ENCODE results near the gene SYT14.
"Not testable (repeated sequence)": the region's sequence is repeated elsewhere in the genome, so short reads cannot be mapped to it uniquely, and the experiment has no call there.

The SYT14 gene

GRCh38 chr1:209895709-209896108, 42.3 kb upstream of the SYT14 start:
- Histone ChIP-seq H3K4me1 (ENCODE audit: control insufficient read depth, low read depth, low read length) (no peaks in the 10 kb centered on the region), H4K5ac (ENCODE audit: low read length) (no peak overlapping the region), H3K56ac (ENCODE audit: low read length) (no peak overlapping the region), H3K79me2 (ENCODE audit: control insufficient read depth, insufficient read depth, low read length) (no peaks in the 10 kb centered on the region), H3K9ac (ENCODE audit: low read length) (no peak overlapping the region), H3K4ac (ENCODE audit: low read depth, low read length) (no peak overlapping the region), H3K36me3 (ENCODE audit: control insufficient read depth, insufficient read depth, low read length) (no peaks in the 10 kb centered on the region), H2AK5ac (ENCODE audit: low read length) (no peak overlapping the region), H3K27ac (ENCODE audit: low read depth, low read length) (no peak overlapping the region), H3K18ac (ENCODE audit: low read length) (no peak overlapping the region), H2BK5ac (ENCODE audit: low read length) (no peak overlapping the region), H3K23ac (ENCODE audit: low read length) (no peak overlapping the region), H4K8ac (ENCODE audit: low read depth, low read length) (no peak overlapping the region), H2BK15ac (replicated peaks; ENCODE audit: low read depth) (no peak overlapping the region), H3K4me3 (ENCODE audit: low read length) (no peak overlapping the region), H3K79me1 (ENCODE audit: low read length) (no peaks in the 10 kb centered on the region), H3K4me2 (ENCODE audit: low read length) (no peak overlapping the region), H3K27me3 (ENCODE audit: insufficient read depth, low read length, poor library complexity) (no peaks in the 10 kb centered on the region), H2BK120ac (ENCODE audit: low read depth, low read length) (no peak overlapping the region)
- DNase-seq, result peak; percentile 65
- WGBS (ENCODE audit: extremely low coverage, insufficient coverage, low lambda C conversion rate), result no CpG with 5 or more reads among the region's 4 CpGs

- Histone ChIP-seq H2BK120ac (ENCODE audit: low read depth, low read length) (no peak overlapping the region), H3K79me1 (ENCODE audit: low read length) (no peaks in the 10 kb centered on the region), H4K5ac (ENCODE audit: low read length) (no peak overlapping the region), H2BK15ac (replicated peaks; ENCODE audit: low read depth) (no peak overlapping the region), H3K27ac (ENCODE audit: low read depth, low read length) (no peak overlapping the region), H2AK5ac (ENCODE audit: low read length) (no peak overlapping the region), H2BK5ac (ENCODE audit: low read length) (no peak overlapping the region), H3K4me1 (ENCODE audit: control insufficient read depth, low read depth, low read length) (no peaks in the 10 kb centered on the region), H3K4me2 (ENCODE audit: low read length) (no peak overlapping the region), H3K23ac (ENCODE audit: low read length) (no peak overlapping the region), H3K9ac (ENCODE audit: low read length) (no peak overlapping the region), H3K4me3 (ENCODE audit: low read length) (no peak overlapping the region), H3K36me3 (ENCODE audit: control insufficient read depth, insufficient read depth, low read length) (no peaks in the 10 kb centered on the region), H3K56ac (ENCODE audit: low read length) (no peak overlapping the region), H3K18ac (ENCODE audit: low read length) (no peak overlapping the region), H3K4ac (ENCODE audit: low read depth, low read length) (no peak overlapping the region), H3K79me2 (ENCODE audit: control insufficient read depth, insufficient read depth, low read length) (no peaks in the 10 kb centered on the region), H3K27me3 (ENCODE audit: insufficient read depth, low read length, poor library complexity) (no peaks in the 10 kb centered on the region), H4K8ac (ENCODE audit: low read depth, low read length) (no peak overlapping the region)
- WGBS (ENCODE audit: extremely low coverage, insufficient coverage, low lambda C conversion rate), result no CpG with 5 or more reads among the region's 4 CpGs
- DNase-seq, result no peak
Measured at GRCh38 chr1:209896346-209896745, 41.7 kb upstream of the SYT14 start.

GRCh38 chr1:209898271-209898670, 39.7 kb upstream of the SYT14 start:
- H3K4me2 ChIP-seq (ENCODE audit: low read length); H2AK5ac ChIP-seq (ENCODE audit: low read length); H2BK5ac ChIP-seq (ENCODE audit: low read length); H3K4ac ChIP-seq (ENCODE audit: low read depth, low read length); H3K23ac ChIP-seq (ENCODE audit: low read length); H3K18ac ChIP-seq (ENCODE audit: low read length); H3K56ac ChIP-seq (ENCODE audit: low read length); H2BK120ac ChIP-seq (ENCODE audit: low read depth, low read length); H3K36me3 ChIP-seq (ENCODE audit: control insufficient read depth, insufficient read depth, low read length); H3K27ac ChIP-seq (ENCODE audit: low read depth, low read length); H3K4me1 ChIP-seq (ENCODE audit: control insufficient read depth, low read depth, low read length); H3K79me1 ChIP-seq (ENCODE audit: low read length); H3K4me3 ChIP-seq (ENCODE audit: low read length); H3K9ac ChIP-seq (ENCODE audit: low read length); H4K8ac ChIP-seq (ENCODE audit: low read depth, low read length); H2BK15ac ChIP-seq (replicated peaks; ENCODE audit: low read depth); DNase-seq; H4K5ac ChIP-seq (ENCODE audit: low read length); H3K79me2 ChIP-seq (ENCODE audit: control insufficient read depth, insufficient read depth, low read length); H3K27me3 ChIP-seq (ENCODE audit: insufficient read depth, low read length, poor library complexity): not testable (repeated sequence)
- WGBS (ENCODE audit: extremely low coverage, insufficient coverage, low lambda C conversion rate), result no CpG with 5 or more reads among the region's 6 CpGs

GRCh38 chr1:209898851-209899250, 39.2 kb upstream of the SYT14 start:
- not testable (repeated sequence) for H3K27ac ChIP-seq (ENCODE audit: low read depth, low read length); H2BK120ac ChIP-seq (ENCODE audit: low read depth, low read length); H3K27me3 ChIP-seq (ENCODE audit: insufficient read depth, low read length, poor library complexity); H3K23ac ChIP-seq (ENCODE audit: low read length); H3K9ac ChIP-seq (ENCODE audit: low read length); H4K8ac ChIP-seq (ENCODE audit: low read depth, low read length); H2BK15ac ChIP-seq (replicated peaks; ENCODE audit: low read depth); H3K18ac ChIP-seq (ENCODE audit: low read length); H3K4me1 ChIP-seq (ENCODE audit: control insufficient read depth, low read depth, low read length); H3K36me3 ChIP-seq (ENCODE audit: control insufficient read depth, insufficient read depth, low read length); H3K4me2 ChIP-seq (ENCODE audit: low read length); H3K56ac ChIP-seq (ENCODE audit: low read length); H3K4me3 ChIP-seq (ENCODE audit: low read length); H2BK5ac ChIP-seq (ENCODE audit: low read length); DNase-seq; H3K79me1 ChIP-seq (ENCODE audit: low read length); H3K79me2 ChIP-seq (ENCODE audit: control insufficient read depth, insufficient read depth, low read length); H2AK5ac ChIP-seq (ENCODE audit: low read length); H3K4ac ChIP-seq (ENCODE audit: low read depth, low read length); H4K5ac ChIP-seq (ENCODE audit: low read length)
- no CpG with 5 or more reads among the region's 21 CpGs for WGBS (ENCODE audit: extremely low coverage, insufficient coverage, low lambda C conversion rate)

GRCh38 chr1:209899948-209900347, 38.1 kb upstream of the SYT14 start:
- peak; percentile 80 for DNase-seq

GRCh38 chr1:209900734-209901133, 37.3 kb upstream of the SYT14 start:
- Histone ChIP-seq H2BK120ac (ENCODE audit: low read depth, low read length) (no peak overlapping the region), H2BK5ac (ENCODE audit: low read length) (no peak overlapping the region), H3K27ac (ENCODE audit: low read depth, low read length) (no peak overlapping the region), H3K18ac (ENCODE audit: low read length) (no peak overlapping the region), H3K36me3 (ENCODE audit: control insufficient read depth, insufficient read depth, low read length) (no peaks in the 10 kb centered on the region), H3K4ac (ENCODE audit: low read depth, low read length) (no peak overlapping the region), H3K23ac (ENCODE audit: low read length) (no peak overlapping the region), H3K27me3 (ENCODE audit: insufficient read depth, low read length, poor library complexity) (no peaks in the 10 kb centered on the region), H4K5ac (ENCODE audit: low read length) (no peak overlapping the region), H3K4me3 (ENCODE audit: low read length) (no peak overlapping the region), H3K4me2 (ENCODE audit: low read length) (no peak overlapping the region), H4K8ac (ENCODE audit: low read depth, low read length) (no peak overlapping the region), H3K9ac (ENCODE audit: low read length) (no peak overlapping the region), H2BK15ac (replicated peaks; ENCODE audit: low read depth) (no peak overlapping the region), H3K56ac (ENCODE audit: low read length) (no peak overlapping the region), H2AK5ac (ENCODE audit: low read length) (no peak overlapping the region), H3K79me2 (ENCODE audit: control insufficient read depth, insufficient read depth, low read length) (no peaks in the 10 kb centered on the region), H3K79me1 (ENCODE audit: low read length) (no peaks in the 10 kb centered on the region), H3K4me1 (ENCODE audit: control insufficient read depth, low read depth, low read length) (no peaks in the 10 kb centered on the region)
- DNase-seq, result no peak
- no CpG with 5 or more reads among the region's 1 CpG for WGBS (ENCODE audit: extremely low coverage, insufficient coverage, low lambda C conversion rate)

More at GRCh38 chr1:209899948-209900347, 38.1 kb upstream of the SYT14 start:
- no peak overlapping the region for H2AK5ac ChIP-seq (ENCODE audit: low read length)
- H4K5ac ChIP-seq (ENCODE audit: low read length), result no peak overlapping the region
- no CpG with 5 or more reads among the region's 3 CpGs for WGBS (ENCODE audit: extremely low coverage, insufficient coverage, low lambda C conversion rate)
- H3K4ac ChIP-seq (ENCODE audit: low read depth, low read length), result no peak overlapping the region
- H3K56ac ChIP-seq (ENCODE audit: low read length), result no peak overlapping the region
- H3K9ac ChIP-seq (ENCODE audit: low read length), result no peak overlapping the region
- no peak overlapping the region for H3K23ac ChIP-seq (ENCODE audit: low read length)
- no peak overlapping the region for H2BK15ac ChIP-seq (replicated peaks; ENCODE audit: low read depth)
- no peaks in the 10 kb centered on the region for H3K27me3 ChIP-seq (ENCODE audit: insufficient read depth, low read length, poor library complexity)
- no peak overlapping the region for H2BK120ac ChIP-seq (ENCODE audit: low read depth, low read length)
- no peaks in the 10 kb centered on the region for H3K79me1 ChIP-seq (ENCODE audit: low read length)
- H3K18ac ChIP-seq (ENCODE audit: low read length), result no peak overlapping the region
- H3K4me3 ChIP-seq (ENCODE audit: low read length), result no peak overlapping the region
- H2BK5ac ChIP-seq (ENCODE audit: low read length), result no peak overlapping the region
- H3K36me3 ChIP-seq (ENCODE audit: control insufficient read depth, insufficient read depth, low read length), result no peaks in the 10 kb centered on the region
- H4K8ac ChIP-seq (ENCODE audit: low read depth, low read length), result no peak overlapping the region
- H3K4me2 ChIP-seq (ENCODE audit: low read length), result no peak overlapping the region
- H3K4me1 ChIP-seq (ENCODE audit: control insufficient read depth, low read depth, low read length), result no peaks in the 10 kb centered on the region
- no peak overlapping the region for H3K27ac ChIP-seq (ENCODE audit: low read depth, low read length)
- H3K79me2 ChIP-seq (ENCODE audit: control insufficient read depth, insufficient read depth, low read length), result no peaks in the 10 kb centered on the region

Measured in mesendoderm (in vitro differentiated cells).